ENCODE results near the gene HAP1. TPM values are rescaled to one million over a fixed set of nuclear protein-coding genes. Genes with fewer than 3 reads are reported as not detected.
A peak's percentile ranks its signal among the peaks of the same experiment; 100 is the strongest.

The HAP1 gene
- total and polyA plus RNA-seq, 8 donors, result 0.31 to 0.85 (median 0.49) TPM; not detected in 4

DNA sequence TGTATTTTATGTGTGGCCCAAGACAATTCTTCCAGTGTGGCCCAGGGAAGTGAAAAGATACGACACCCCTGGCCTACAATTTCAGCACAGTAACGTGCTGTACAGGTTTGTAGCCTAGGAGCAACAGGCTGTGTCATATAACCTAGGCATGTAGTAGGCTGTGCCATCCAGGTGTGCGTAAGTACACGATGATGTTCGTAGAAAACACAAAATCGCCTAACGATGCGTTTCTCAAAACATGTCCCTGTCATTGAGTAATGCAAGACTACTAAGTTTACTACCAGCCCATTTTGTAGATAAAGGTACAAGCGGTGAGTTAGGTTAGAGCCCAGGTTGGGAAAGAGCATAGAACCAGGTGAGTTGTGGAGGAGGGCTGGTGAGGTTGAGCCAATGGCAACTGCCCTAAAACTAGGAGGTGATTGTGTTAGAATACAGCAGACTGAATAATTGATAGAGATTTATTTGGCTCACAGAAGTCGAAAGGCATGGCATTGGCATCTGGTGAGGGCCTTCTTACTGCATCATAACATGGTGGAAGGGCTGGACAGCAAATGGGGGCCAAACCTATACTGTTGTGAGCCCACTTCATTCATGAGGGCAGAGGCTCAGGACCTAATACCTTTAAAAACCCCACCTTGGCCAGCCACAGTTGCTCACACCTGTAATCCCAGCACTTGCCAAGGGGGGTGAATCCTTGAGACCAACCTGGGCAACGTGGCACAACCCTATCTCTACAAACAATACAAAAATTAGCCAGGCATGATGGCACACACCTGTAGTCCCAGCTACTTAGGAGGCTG is 41.5 kb downstream of the HAP1 start:
- Histone ChIP-seq H3K27me3 (no peaks in the 10 kb centered on the region), H3K9me3 (no peaks in the 10 kb centered on the region), H3K4me3 (no peak overlapping the region), H3K27ac (no peak overlapping the region), H3K4me1 (peaks cover 27 to 57% (median 52%) of the 10 kb centered on the region in 4 donors), H3K36me3 (peaks cover 57 to 64% (median 61%) of the 10 kb centered on the region in 4 donors)
- intact Hi-C loops (cut with DNase I; ENCODE audit: low total_unique reads), result no loop called here
- WGBS, 5 donors, result 80 to 89% (median 85%) methylated on average over 11 of the region's 11 CpGs
- no peak for TF ChIP-seq EP300 (IDR thresholded peaks at IDR 0.05)
- TF ChIP-seq, protein P1, sequence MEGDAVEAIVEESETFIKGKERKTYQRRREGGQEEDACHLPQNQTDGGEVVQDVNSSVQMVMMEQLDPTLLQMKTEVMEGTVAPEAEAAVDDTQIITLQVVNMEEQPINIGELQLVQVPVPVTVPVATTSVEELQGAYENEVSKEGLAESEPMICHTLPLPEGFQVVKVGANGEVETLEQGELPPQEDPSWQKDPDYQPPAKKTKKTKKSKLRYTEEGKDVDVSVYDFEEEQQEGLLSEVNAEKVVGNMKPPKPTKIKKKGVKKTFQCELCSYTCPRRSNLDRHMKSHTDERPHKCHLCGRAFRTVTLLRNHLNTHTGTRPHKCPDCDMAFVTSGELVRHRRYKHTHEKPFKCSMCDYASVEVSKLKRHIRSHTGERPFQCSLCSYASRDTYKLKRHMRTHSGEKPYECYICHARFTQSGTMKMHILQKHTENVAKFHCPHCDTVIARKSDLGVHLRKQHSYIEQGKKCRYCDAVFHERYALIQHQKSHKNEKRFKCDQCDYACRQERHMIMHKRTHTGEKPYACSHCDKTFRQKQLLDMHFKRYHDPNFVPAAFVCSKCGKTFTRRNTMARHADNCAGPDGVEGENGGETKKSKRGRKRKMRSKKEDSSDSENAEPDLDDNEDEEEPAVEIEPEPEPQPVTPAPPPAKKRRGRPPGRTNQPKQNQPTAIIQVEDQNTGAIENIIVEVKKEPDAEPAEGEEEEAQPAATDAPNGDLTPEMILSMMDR (IDR thresholded peaks at IDR 0.05), result no peak
- TF ChIP-seq POLR2AphosphoS5 (IDR thresholded peaks at IDR 0.05), result no peak
- TF ChIP-seq POLR2A (IDR thresholded peaks at IDR 0.05), result no peak
- no peak for DNase-seq

DNA sequence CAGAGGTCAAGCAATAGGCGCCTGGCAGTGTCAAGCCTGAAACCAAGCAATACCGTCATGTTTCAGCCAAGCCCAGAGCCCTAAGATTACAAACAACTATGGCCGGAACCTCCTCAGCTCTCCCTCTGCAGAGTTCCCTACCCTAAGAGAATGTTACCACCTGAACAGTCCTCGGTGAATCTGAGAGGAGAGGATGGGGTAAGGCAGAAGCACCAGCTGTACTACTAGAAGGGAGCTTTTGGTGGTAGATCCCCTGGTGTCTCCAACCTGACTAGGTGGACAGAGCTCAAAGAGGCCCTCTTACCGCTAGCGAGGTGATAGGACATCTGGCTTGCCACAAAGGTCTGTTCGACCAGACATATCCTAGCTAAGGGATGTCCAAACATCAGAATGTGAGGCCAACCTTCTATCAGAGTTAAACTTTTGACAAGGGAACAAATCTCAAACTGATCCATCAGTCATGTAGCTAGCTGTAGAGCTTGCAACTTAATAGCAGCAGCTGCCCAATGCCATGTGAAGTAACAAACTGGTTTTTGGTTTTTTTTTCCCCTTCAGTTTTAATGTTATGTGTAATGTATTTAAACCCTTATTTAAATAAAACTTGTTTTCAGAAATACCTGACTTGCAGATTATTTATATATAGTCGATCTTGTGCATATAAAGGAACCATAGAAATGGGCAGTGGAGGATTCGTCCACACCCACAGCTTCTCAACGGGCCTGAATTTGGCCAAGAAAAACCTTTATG is 43.2 kb downstream of the HAP1 start:
- Histone ChIP-seq H3K36me3 (peaks cover 57 to 64% (median 61%) of the 10 kb centered on the region in 4 donors), H3K27ac (peak overlapping the region in 4 of 5 donors; percentile 51 to 100 (median 100)), H3K4me1 (peaks cover 23 to 50% (median 46%) of the 10 kb centered on the region in 4 donors), H3K9me3 (no peaks in the 10 kb centered on the region), H3K27me3 (no peaks in the 10 kb centered on the region), H3K4me3 (peak overlapping the region in 2 of 4 donors; percentile 82 to 95)
- peak in 2 of 3 donors; percentile 24 to 34 for TF ChIP-seq POLR2AphosphoS5 (IDR thresholded peaks at IDR 0.05)
- TF ChIP-seq, protein P1 (IDR thresholded peaks at IDR 0.05), result no peak
- TF ChIP-seq POLR2A (IDR thresholded peaks at IDR 0.05), result no peak
- intact Hi-C loops (cut with DNase I; ENCODE audit: low total_unique reads), result no loop called here
- 59 to 74% (median 65%) methylated on average over 10 of the region's 10 CpGs for WGBS, 5 donors
- DNase-seq, result no peak

DNA sequence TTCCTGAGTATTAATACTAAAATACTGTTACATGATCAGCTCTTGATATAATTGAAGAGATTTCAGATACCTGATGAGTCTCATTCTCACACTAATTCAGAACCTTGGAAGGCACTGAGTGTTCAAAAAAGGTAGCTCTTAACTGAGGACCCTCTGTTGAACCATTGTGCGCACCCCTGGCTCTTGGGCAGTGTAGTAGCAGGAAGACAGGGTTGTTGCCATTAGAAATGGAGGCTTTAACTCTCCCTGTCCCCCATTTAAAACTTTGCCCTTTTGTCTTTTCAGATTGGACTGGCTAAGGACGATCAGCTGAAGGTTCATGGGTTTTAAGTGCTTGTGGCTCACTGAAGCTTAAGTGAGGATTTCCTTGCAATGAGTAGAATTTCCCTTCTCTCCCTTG is 43.9 kb downstream of the HAP1 start:
- Histone ChIP-seq H3K27ac (peak overlapping the region in 4 of 5 donors; percentile 100), H3K9me3 (no peaks in the 10 kb centered on the region), H3K27me3 (no peaks in the 10 kb centered on the region), H3K36me3 (peaks cover 57 to 62% (median 61%) of the 10 kb centered on the region in 4 donors), H3K4me1 (peaks cover 23 to 43% (median 39%) of the 10 kb centered on the region in 4 donors), H3K4me3 (peak overlapping the region; percentile 82 to 95 (median 90))
- 47 to 75% (median 57%) methylated on average over 2 of the region's 2 CpGs for WGBS, 5 donors
- DNase-seq, result no peak
- intact Hi-C loops (cut with DNase I; ENCODE audit: low total_unique reads), result no loop called here
- TF ChIP-seq, protein P1 (IDR thresholded peaks at IDR 0.05), result no peak
- no peak for TF ChIP-seq POLR2AphosphoS5 (IDR thresholded peaks at IDR 0.05)
- no peak for TF ChIP-seq EP300 (IDR thresholded peaks at IDR 0.05)
- no peak for TF ChIP-seq POLR2A (IDR thresholded peaks at IDR 0.05)

DNA sequence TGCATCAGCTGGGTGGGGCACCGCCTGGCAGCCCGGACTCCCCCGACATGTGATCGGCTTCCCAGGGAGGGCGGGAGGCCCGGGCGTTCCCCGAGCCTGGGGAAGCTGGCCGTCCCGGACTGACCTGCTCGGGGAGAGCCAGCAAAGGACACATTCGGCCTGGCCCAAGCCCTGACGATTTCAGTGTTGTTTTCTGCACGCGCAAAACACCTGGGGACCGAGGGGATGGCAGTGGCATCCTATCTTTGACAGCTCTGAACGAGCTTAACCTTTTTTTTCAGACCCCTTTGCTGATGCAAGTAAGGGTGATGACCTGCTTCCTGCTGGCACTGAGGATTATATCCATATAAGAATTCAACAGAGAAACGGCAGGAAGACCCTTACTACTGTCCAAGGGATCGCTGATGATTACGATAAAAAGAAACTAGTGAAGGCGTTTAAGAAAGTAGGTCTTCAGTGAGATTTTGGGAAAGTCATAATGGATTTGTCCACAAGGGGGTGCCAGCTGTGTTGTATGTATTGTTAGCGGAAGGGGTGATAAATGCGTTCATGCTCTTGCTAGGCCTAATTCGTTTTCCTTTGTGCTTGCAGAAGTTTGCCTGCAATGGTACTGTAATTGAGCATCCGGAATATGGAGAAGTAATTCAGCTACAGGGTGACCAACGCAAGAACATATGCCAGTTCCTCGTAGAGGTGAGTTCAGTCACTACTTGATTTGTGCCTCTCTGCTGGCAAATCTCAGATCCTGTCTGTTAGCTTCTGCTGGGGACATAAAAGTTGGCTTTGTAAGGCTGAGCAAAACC is 44.7 kb downstream of the HAP1 start:
- peak in 1 of 2 donors; percentile 84 for DNase-seq
- peaks cover 23 to 42% (median 35%) of the 10 kb centered on the region in 4 donors for H3K4me1 ChIP-seq
- peak overlapping the region; percentile 98 to 100 (median 100) for H3K27ac ChIP-seq
- intact Hi-C loops (cut with DNase I; ENCODE audit: low total_unique reads), result no loop called here
- WGBS, 5 donors, result 1 to 3% (median 2%) methylated on average over 14 to 27 of the region's 27 CpGs
- no peaks in the 10 kb centered on the region for H3K9me3 ChIP-seq
- H3K27me3 ChIP-seq, result no peaks in the 10 kb centered on the region
- H3K36me3 ChIP-seq, result peaks cover 53 to 54% (median 53%) of the 10 kb centered on the region in 4 donors
- H3K4me3 ChIP-seq, result peak overlapping the region; percentile 82 to 95 (median 90)
- no peak for TF ChIP-seq POLR2A (IDR thresholded peaks at IDR 0.05)
- no peak for TF ChIP-seq EP300 (IDR thresholded peaks at IDR 0.05)
- peak in 1 of 3 donors; percentile 39 for TF ChIP-seq POLR2AphosphoS5 (IDR thresholded peaks at IDR 0.05)
- TF ChIP-seq, protein P1 (IDR thresholded peaks at IDR 0.05), result peak in 5 of 7 experiments; percentile 27 to 63 (median 53)

All from stomach (tissue), 9 donors.